HL-60/S4 (cell line): Measurements from ENCODE around the gene SLC5A12.
"Not testable (repeated sequence)": the region's sequence is repeated elsewhere in the genome, so short reads cannot be mapped to it uniquely, and the experiment has no call there.

Experiments used
- in situ Hi-C: fragments of 300-500 bp; cut with MboI; formaldehyde crosslinking; loops from 2 replicates; pipeline ENCODE4 v1.14.3; 2022; ENCODE audit warnings: low sequenced_read_pairs

Gene SLC5A12

GRCh38 chr11:26665036-26665435 lies 56.8 kb downstream of the SLC5A12 start:
- in situ Hi-C loops: no loop called here

GRCh38 chr11:26662916-26663315 lies 58.9 kb downstream of the SLC5A12 start:
- in situ Hi-C loops: no loop called here

- in situ Hi-C loops: no loop called here
These were observed 66.6 kb downstream of the SLC5A12 start for GRCh38 chr11:26655287-26655686.

GRCh38 chr11:26651916-26652315 lies 69.9 kb downstream of the SLC5A12 start:
- in situ Hi-C loops: no loop called here

- in situ Hi-C loops: no loop called here
These were observed 72.0 kb downstream of the SLC5A12 start for GRCh38 chr11:26649884-26650283.

GRCh38 chr11:26643314-26643713 lies 78.5 kb downstream of the SLC5A12 start:
- in situ Hi-C loops: not testable (repeated sequence)

GRCh38 chr11:26632691-26633159 lies 89.1 kb downstream of the SLC5A12 start:
- in situ Hi-C loops: no loop called here

- in situ Hi-C loops: no loop called here
These were observed 95.5 kb downstream of the SLC5A12 start for GRCh38 chr11:26626346-26626745.

- in situ Hi-C loops: no loop called here
These were observed 98.7 kb downstream of the SLC5A12 start for GRCh38 chr11:26623076-26623659.

- in situ Hi-C loops: no loop called here
These were observed 99.7 kb downstream of the SLC5A12 start for GRCh38 chr11:26622181-26622580.

- in situ Hi-C loops: no loop called here
These were observed 100.7 kb downstream of the SLC5A12 start for GRCh38 chr11:26621132-26621531.

GRCh38 chr11:26620282-26621045 lies 101.4 kb downstream of the SLC5A12 start:
- in situ Hi-C loops: no loop called here

- in situ Hi-C loops: no loop called here
These were observed 103.4 kb downstream of the SLC5A12 start for GRCh38 chr11:26618441-26618840.
